IMR-90 (cell line): ENCODE data around the gene GLTPD2. TPM values are rescaled to one million over a fixed set of nuclear protein-coding genes. Genes with fewer than 3 reads are reported as not detected.

Experiments used
- ATAC-seq: fragments of 200-7000 bp; cut with Tn5 transposase; 2 replicates; pipeline ENCODE4 v1.9.1; 2020; ENCODE audit warnings: low read depth, mild to moderate bottlenecking, moderate library complexity
- BruUV-seq: library from RNA; stranded (reverse); fragments of 400-500 nt; replicated peaks from 2 replicates; lab custom pipeline; 2021; lab: Mats Ljungman, UMichigan
- CTCF ChIA-PET: fragments of 300-600 bp; formaldehyde crosslinking; extraction: SDS; loops from one replicate; lab custom pipeline; 2021; ENCODE audit warnings: antibody characterized with exemption; lab: Yijun Ruan, JAX
- POLR2A ChIA-PET: fragments of 300-600 bp; sonication (Branson Sonifier 250); formaldehyde crosslinking; loops from one replicate; lab custom pipeline; 2022; ENCODE audit warnings: antibody characterized with exemption; ENCODE audit not compliant: unreplicated experiment; lab: Charles Lee
- DNase-seq: peaks from one replicate; pipeline ENCODE4 v3.0.0; 2013
- H2AFZ ChIP-seq: replicated peaks from 2 replicates; pipeline ENCODE3; 2013; ENCODE audit warnings: low read length, mild to moderate bottlenecking; ENCODE audit not compliant: poor library complexity
- H2AK5ac ChIP-seq: 2 replicates; pipeline ENCODE4 v1.6.1; 2013; ENCODE audit warnings: low read depth, low read length, inconsistent platforms
- H2AK9ac ChIP-seq: replicated peaks from 2 replicates; pipeline ENCODE3; 2013; ENCODE audit warnings: mild to moderate bottlenecking, low read depth, low read length, moderate library complexity; ENCODE audit not compliant: poor library complexity
- H2BK120ac ChIP-seq: 2 replicates; pipeline ENCODE4 v1.6.1; 2013; ENCODE audit warnings: low read depth, low read length, inconsistent platforms
- H2BK15ac ChIP-seq: 3 replicates; pipeline ENCODE4 v1.6.1; 2013; ENCODE audit warnings: low read depth, low read length, inconsistent platforms
- H2BK20ac ChIP-seq: 2 replicates; pipeline ENCODE4 v1.6.1; 2013; ENCODE audit warnings: low read depth, mild to moderate bottlenecking, inconsistent platforms, low read length, moderate library complexity
- H2BK5ac ChIP-seq: 2 replicates; pipeline ENCODE4 v1.6.1; 2013; ENCODE audit warnings: mild to moderate bottlenecking, low read depth, low read length, inconsistent platforms; ENCODE audit not compliant: poor library complexity, severe bottlenecking
- H3K14ac ChIP-seq: replicated peaks from 2 replicates; pipeline ENCODE4 v1.6.1; 2013; ENCODE audit warnings: low read depth, low read length, inconsistent platforms
- H3K18ac ChIP-seq: 2 replicates; pipeline ENCODE4 v1.6.1; 2013; ENCODE audit warnings: low read depth, low read length, control low read depth
- H3K23ac ChIP-seq: 2 replicates; pipeline ENCODE4 v1.6.1; 2013; ENCODE audit warnings: low read depth, low read length, inconsistent platforms
- H3K27ac ChIP-seq: 2 replicates; pipeline ENCODE4 v1.5.1; 2013; ENCODE audit warnings: mild to moderate bottlenecking, control low read depth, low read length; ENCODE audit not compliant: insufficient read depth
- H3K27me3 ChIP-seq: 2 replicates; pipeline ENCODE4 v1.6.1; 2013; ENCODE audit warnings: low read length; ENCODE audit not compliant: control insufficient read depth, insufficient read depth
- H3K36me3 ChIP-seq: 2 replicates; pipeline ENCODE4 v1.6.1; 2013; ENCODE audit warnings: low read length, mixed read lengths; ENCODE audit not compliant: control insufficient read depth, insufficient read depth
- H3K4ac ChIP-seq: 2 replicates; pipeline ENCODE4 v1.6.1; 2013; ENCODE audit warnings: low read depth, low read length, inconsistent platforms
- H3K4me1 ChIP-seq: 2 replicates; pipeline ENCODE4 v1.6.1; 2013; ENCODE audit warnings: low read length, mixed read lengths; ENCODE audit not compliant: control insufficient read depth, insufficient read depth
- H3K4me2 ChIP-seq: 2 replicates; pipeline ENCODE4 v1.6.1; 2013; ENCODE audit warnings: low read depth, mild to moderate bottlenecking, control low read depth, low read length, moderate library complexity
- H3K4me3 ChIP-seq: 2 replicates; pipeline ENCODE4 v1.5.1; 2013; ENCODE audit warnings: low read depth, mild to moderate bottlenecking, control low read depth, low read length, moderate library complexity; ENCODE audit not compliant: insufficient read depth
- H3K56ac ChIP-seq: 2 replicates; pipeline ENCODE4 v1.6.1; 2013; ENCODE audit warnings: low read length, inconsistent platforms; ENCODE audit not compliant: insufficient read depth; ENCODE audit errors: extremely low read depth
- H3K79me1 ChIP-seq, 2 experiments: 2 replicates each; pipeline ENCODE4 v1.6.1; 2013; ENCODE audit warnings: low read length in 2 of 2, inconsistent platforms in 1 of 2, low read depth in 1 of 2
- H3K9ac ChIP-seq: 2 replicates; pipeline ENCODE4 v1.6.1; 2013; ENCODE audit warnings: low read depth, low read length, control low read depth
- H3K9me1 ChIP-seq: 2 replicates; pipeline ENCODE4 v1.6.1; 2013; ENCODE audit warnings: low read length, inconsistent platforms; ENCODE audit not compliant: insufficient read depth
- H3K9me3 ChIP-seq: 2 replicates; pipeline ENCODE4 v1.6.1; 2013; ENCODE audit warnings: low read length; ENCODE audit not compliant: control insufficient read depth, insufficient read depth
- H4K20me1 ChIP-seq: 2 replicates; pipeline ENCODE4 v1.6.1; 2013; ENCODE audit warnings: low read length, inconsistent platforms; ENCODE audit not compliant: insufficient read depth
- H4K5ac ChIP-seq: 2 replicates; pipeline ENCODE4 v1.6.1; 2013; ENCODE audit warnings: mild to moderate bottlenecking, low read depth, low read length, control low read depth
- H4K8ac ChIP-seq, 2 experiments: 2 replicates each; pipeline ENCODE4 v1.6.1; 2013; ENCODE audit warnings: low read depth in 2 of 2, low read length in 2 of 2, control low read depth in 1 of 2, inconsistent platforms in 1 of 2
- H4K91ac ChIP-seq: 2 replicates; pipeline ENCODE4 v1.6.1; 2013; ENCODE audit warnings: low read depth, low read length, inconsistent platforms; ENCODE audit not compliant: insufficient read depth
- BHLHE40 ChIP-seq: fragments of 150-350 bp; IDR thresholded peaks from 2 replicates; pipeline ENCODE4 v1.6.1; 2016; ENCODE audit warnings: mild to moderate bottlenecking, low read depth, low read length
- CEBPB ChIP-seq: IDR thresholded peaks from 2 replicates; pipeline ENCODE4 v1.6.1; 2012; ENCODE audit warnings: low read depth, low read length, improper control_type of control experiment
- FOS ChIP-seq: fragments of 150-350 bp; IDR thresholded peaks from 2 replicates; pipeline ENCODE4 v1.6.1; 2016; ENCODE audit warnings: low read depth, low read length
- MAFK ChIP-seq: IDR thresholded peaks from 2 replicates; pipeline ENCODE4 v1.6.1; 2012; ENCODE audit warnings: low read depth, low read length, improper control_type of control experiment
- MAZ ChIP-seq: IDR thresholded peaks from 2 replicates; pipeline ENCODE4 v1.6.1; 2012; ENCODE audit warnings: low read depth, mild to moderate bottlenecking, low read length, improper control_type of control experiment, moderate library complexity, borderline replicate concordance
- MXI1 ChIP-seq: IDR thresholded peaks from 2 replicates; pipeline ENCODE4 v1.6.1; 2012; ENCODE audit warnings: low read depth, mild to moderate bottlenecking, low read length, moderate library complexity, borderline replicate concordance
- POLR2A ChIP-seq: IDR thresholded peaks from 2 replicates; pipeline ENCODE4 v1.6.1; 2012; ENCODE audit warnings: mild to moderate bottlenecking, low read depth, low read length
- RCOR1 ChIP-seq: IDR thresholded peaks from 2 replicates; pipeline ENCODE4 v1.6.1; 2012; ENCODE audit warnings: mild to moderate bottlenecking, low read length, improper control_type of control experiment; ENCODE audit not compliant: insufficient replicate concordance
- RFX5 ChIP-seq: IDR thresholded peaks from 2 replicates; pipeline ENCODE4 v1.8.0; 2012; ENCODE audit warnings: low read depth, mild to moderate bottlenecking, low read length, moderate library complexity
- SMC3 ChIP-seq: fragments of 150-350 bp; IDR thresholded peaks from 2 replicates; pipeline ENCODE4 v1.6.1; 2016; ENCODE audit warnings: low read depth, mild to moderate bottlenecking, antibody characterized with exemption, low read length, moderate library complexity
- USF2 ChIP-seq: fragments of 150-350 bp; IDR thresholded peaks from 2 replicates; pipeline ENCODE4 v1.6.1; 2017; ENCODE audit warnings: mild to moderate bottlenecking, antibody characterized with exemption, low read length, low read depth
- WGBS, 2 experiments: methylation state at CpG; one replicate each; pipeline versions ENCODE4 v1.1.5 to v1.1.7; 2013; ENCODE audit warnings: missing lambda C conversion rate in 2 of 2; ENCODE audit not compliant: insufficient read length in 1 of 2; ENCODE audit errors: extremely low coverage in 2 of 2; 5-methylcytosine and 5-hydroxymethylcytosine counted together
- dilution Hi-C: fragments of 300-500 bp; cut with HindIII; formaldehyde crosslinking; loops from one replicate; pipeline ENCODE4 v1.14.3; 2018; ENCODE audit warnings: low sequenced_read_pairs; ENCODE audit not compliant: unreplicated experiment
- in situ Hi-C: fragments of 300-500 bp; cut with MboI; formaldehyde crosslinking; loops from 3 replicates; pipeline ENCODE4 v1.14.3; 2019; ENCODE audit warnings: low sequenced_read_pairs, inconsistent platforms, mixed read lengths
- intact Hi-C: fragments of 100-400 bp; cut with micrococcal nuclease; formaldehyde crosslinking; loops from 2 replicates; pipeline ENCODE4 v1.10.0; 2022
- polyA plus RNA-seq, 3 experiments: library from polyadenylated mRNA; depleted of rRNA; stranded (reverse); fragments of >200 nt; gene quantifications; 2 replicates each; pipeline ENCODE4 v1.2.3, GENCODE V29; 2012; ENCODE audit warnings: low replicate concordance in 1 of 3
- total RNA-seq: library from RNA; depleted of rRNA; stranded (reverse); fragments of >200 nt; gene quantifications from 2 replicates; pipeline ENCODE4 v1.2.3, GENCODE V29; 2012

The GLTPD2 gene
- total and polyA plus RNA-seq, 2 of the 4 experiments (the other 2 are of a cell fraction), result not detected

GRCh38 chr17:4815043-4815675, 26.4 kb downstream of the GLTPD2 start:
- WGBS, 2 experiments, result 100% methylated on average over 3 of the region's 7 CpGs; no CpG with 5 or more reads in 1 of the 2 experiments
- no peak overlapping the region for H3K14ac ChIP-seq
- H3K27me3 ChIP-seq, result no peaks in the 10 kb centered on the region
- H4K5ac ChIP-seq, result no peak overlapping the region
- ChIA-PET POLR2A (no interaction called here), CTCF (no interaction called here)
- no peak overlapping the region for H3K4ac ChIP-seq
- H3K9me3 ChIP-seq, result no peaks in the 10 kb centered on the region
- no peak overlapping the region for H2BK15ac ChIP-seq
- no peak overlapping the region for H3K18ac ChIP-seq
- H3K27ac ChIP-seq, result no peak overlapping the region
- H3K36me3 ChIP-seq, result peaks cover 47% of the 10 kb centered on the region
- H3K9ac ChIP-seq, result no peak overlapping the region
- H3K4me2 ChIP-seq, result no peak overlapping the region
- H3K56ac ChIP-seq, result no peak overlapping the region
- H3K4me1 ChIP-seq, result no peaks in the 10 kb centered on the region
- H3K4me3 ChIP-seq, result no peak overlapping the region
- ATAC-seq, result no peak
- no peak overlapping the region for H2BK20ac ChIP-seq
- H4K91ac ChIP-seq, result no peak overlapping the region
- no peak overlapping the region for H3K23ac ChIP-seq
- BruUV-seq, result no TSS peak
- H2BK5ac ChIP-seq, result no peak overlapping the region
- no peak for DNase-seq
- H3K9me1 ChIP-seq, result 0 out of 2 replicates have a peak, but pooled peaks cover 4% of the 10 kb centered on the region
- in situ Hi-C loops, result no loop called here
- H4K8ac ChIP-seq, result no peak overlapping the region
- H2AK5ac ChIP-seq, result no peak overlapping the region
- H2AK9ac ChIP-seq, result no peak overlapping the region
- TF ChIP-seq MXI1, result no peak
- no peak for TF ChIP-seq RFX5
- TF ChIP-seq BHLHE40, result no peak
- TF ChIP-seq SMC3, result no peak; the same call in 1 of the 2 replicates
- TF ChIP-seq CEBPB, result no peak
- no peak for TF ChIP-seq POLR2A
- no peak for TF ChIP-seq MAZ
- TF ChIP-seq RCOR1, result no peak
- no peak for TF ChIP-seq FOS
- no peak for TF ChIP-seq MAFK
- no peak for TF ChIP-seq USF2
- H4K20me1 ChIP-seq, result peaks cover 11% of the 10 kb centered on the region
- intact Hi-C loops, result no loop called here
- no peak overlapping the region for H2BK120ac ChIP-seq
- dilution Hi-C loops, result no loop called here
- H3K79me1 ChIP-seq, result no peaks in the 10 kb centered on the region; a peak in 1 of 4 replicates
- H2AFZ ChIP-seq, result no peak overlapping the region
